Putamen (tissue), 1 donor: ENCODE measurements around the gene SERPINI1.

Source experiments
- DNase-seq: peaks from one replicate; pipeline ENCODE4 v3.0.0-alpha.2; 2016; ENCODE audit warnings: low spot score

SERPINI1 gene

DNA sequence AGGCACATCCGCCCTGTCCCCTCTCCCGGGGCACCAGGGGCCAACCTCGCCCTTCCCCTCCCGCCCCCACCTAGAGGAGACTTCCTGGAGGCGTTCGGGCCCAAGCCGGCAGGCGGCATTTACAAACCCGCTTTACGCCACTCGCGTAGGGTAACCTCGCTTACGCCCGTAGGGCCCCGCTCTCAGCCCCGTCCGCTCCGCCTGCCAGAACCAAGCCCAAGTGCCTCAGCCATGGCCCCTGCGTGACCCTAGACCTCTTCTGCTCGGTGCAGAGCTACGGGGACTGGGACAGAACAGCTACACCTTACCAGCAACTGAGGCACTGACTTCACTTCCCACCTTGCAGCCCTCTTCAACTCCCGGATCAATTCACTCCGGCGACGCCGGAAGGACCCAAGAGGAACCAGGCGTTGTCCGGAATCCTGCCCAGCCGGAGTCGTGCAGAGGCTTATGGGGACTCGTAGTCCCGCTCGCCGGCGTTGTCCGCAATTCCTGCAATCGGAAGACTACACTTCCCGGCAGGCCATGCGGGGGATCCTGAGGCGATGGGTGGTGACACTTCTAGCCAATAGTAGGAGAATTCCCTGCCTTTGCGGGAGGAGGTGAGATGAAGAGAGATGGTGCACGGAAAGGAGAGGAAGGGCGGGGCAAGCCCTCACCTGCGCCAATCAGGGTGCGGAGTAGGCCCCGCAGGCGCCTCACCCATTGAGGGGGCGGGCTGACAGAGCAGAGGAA is 856 bp upstream of the SERPINI1 start, which contains the start of gene PDCD10:
Gene PDCD10, minus strand, starts transcription at position 395 of the 735 bp plus-strand sequence. CDS start 14,735 bp downstream, outside the sequence.
- peak; percentile 99 for DNase-seq

DNA sequence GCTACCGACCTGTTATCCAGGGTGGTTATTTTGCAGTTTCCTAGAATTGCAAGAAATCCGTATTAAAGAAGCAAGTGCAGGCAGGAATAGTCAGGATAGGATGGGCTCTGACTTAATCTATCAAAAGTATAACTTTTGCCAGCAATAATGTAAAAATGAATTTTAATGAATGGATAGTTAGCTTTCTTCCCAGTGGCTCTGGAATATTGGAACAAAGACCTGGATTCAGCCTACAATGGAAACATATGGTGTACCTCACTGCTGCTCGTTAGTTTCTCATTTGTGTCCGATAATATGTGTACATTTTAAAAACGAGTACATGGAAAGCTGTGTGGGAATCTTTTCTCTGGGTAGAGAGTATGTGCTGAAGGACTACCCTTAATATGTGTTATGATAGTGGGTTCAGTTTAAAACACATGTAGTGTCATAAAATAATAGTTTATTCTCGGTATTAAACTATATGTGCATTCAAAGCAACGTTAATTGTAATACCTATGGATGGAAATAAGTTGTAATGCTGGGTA is 805 bp downstream of the SERPINI1 start:
- DNase-seq, result no peak

DNA sequence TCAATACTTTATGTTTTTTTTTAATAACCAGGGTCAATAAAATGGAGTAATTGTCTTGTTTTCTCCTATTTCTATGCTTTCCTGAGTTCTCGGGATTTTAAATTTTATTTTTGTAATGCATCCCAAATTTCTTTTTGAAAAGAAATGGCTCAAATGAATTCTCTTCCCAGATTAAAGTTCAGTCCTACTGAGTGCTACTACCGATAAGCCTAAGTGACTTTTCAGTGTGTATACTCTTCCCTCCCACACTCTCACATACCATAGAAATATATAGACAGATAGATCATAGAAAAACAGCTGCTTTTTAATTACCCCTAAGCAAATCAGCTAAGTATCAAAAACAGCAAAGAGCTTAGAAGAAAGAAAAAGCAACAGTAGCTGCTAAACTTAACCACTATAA is 1.5 kb downstream of the SERPINI1 start:
- DNase-seq, result no peak

DNA sequence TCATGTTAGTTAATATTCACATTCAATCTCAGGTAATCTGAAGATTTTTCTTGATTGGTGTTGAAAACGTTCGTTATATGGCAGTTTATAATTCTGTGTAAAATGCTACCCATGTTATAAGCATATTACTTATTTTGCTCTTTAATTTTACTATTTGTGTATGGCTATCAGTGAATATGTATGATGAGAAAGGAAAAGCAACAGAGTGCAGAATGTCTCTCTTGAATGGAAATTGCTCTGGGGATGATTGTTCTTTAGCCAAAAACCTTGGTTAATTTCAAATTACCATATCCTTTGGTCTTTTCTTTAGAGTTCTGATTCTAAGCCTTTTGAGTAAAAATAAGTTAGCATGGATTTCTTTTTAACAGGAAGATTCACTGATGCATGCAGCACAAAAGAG is 2.5 kb downstream of the SERPINI1 start:
- DNase-seq, result no peak

DNA sequence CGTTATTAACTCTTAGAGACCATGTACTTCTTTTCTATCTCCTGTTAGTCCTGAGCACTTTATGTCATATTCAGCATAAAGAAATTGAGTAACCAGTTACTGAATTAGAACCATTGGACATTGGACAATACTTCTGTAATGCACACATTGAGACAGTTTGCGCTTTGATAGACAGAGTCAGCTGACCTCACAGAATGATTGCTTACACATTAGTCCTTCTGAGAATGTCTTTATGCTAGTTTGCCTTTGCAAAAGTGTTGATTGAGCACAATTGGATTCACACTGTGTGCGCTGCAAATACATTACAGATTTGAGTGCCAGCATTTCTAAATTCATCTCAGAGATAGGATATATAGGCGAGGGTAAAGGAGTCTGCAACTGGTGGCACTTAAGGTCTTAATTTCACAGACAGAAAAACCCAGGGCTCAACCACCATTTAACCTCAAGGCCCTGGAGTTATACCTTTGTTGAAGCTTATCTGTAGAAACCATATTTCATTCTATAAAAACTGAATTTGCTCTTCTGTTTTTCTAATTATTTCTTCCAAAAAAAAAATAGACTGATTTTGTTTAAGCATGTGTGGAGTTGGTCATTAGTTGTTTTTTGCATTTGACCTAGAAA is 3.8 kb downstream of the SERPINI1 start:
- peak; percentile 65 for DNase-seq

DNA sequence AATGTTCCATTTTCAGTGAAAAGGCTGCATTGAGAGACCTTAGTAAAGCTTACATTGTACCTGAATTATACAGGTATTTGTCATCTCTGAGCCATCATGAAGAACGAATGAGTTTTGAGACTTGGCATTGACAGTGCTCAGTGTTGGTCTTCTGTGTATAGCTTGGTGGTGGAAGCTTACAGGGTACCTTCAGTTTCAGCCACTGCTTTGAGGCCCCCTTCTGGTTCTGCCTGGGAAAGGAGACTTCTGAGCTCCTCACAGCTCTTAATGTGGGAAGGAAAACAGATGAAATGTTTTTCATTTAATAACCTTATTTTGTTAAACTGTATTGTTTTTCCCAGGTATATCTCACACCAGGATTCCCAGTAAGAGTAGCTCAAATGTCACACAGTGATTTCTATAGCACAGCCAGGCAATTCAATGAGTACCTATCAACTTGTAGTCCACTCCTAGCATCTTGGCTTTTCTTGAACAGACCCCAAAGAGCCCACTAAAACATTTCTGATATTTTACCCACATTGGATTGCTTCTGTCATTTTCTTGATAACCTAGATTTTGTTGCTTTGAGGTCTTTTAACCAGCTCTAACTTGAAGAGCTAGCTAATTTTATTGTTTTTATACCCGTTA is 5.6 kb downstream of the SERPINI1 start:
- DNase-seq, result peak; percentile 73

DNA sequence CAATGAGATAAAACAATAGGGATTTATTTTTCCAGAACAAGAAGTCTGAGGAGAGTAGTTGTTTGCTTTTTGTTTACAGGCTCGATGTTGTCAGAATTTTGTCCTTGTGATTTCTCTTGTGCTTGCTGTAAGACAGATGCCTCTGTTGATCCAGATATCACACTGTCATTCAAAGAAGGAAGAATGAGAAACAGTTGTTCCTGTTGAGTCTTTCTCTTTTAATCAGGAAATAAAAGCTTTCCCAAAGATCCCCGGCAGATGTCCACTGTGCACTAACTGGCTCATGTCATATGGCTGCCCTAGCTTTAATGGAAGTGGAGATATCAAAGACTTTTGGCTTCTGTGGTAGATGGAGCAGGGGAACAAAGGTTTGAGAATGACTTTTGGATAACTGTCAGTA is 6.8 kb downstream of the SERPINI1 start:
- no peak for DNase-seq

DNA sequence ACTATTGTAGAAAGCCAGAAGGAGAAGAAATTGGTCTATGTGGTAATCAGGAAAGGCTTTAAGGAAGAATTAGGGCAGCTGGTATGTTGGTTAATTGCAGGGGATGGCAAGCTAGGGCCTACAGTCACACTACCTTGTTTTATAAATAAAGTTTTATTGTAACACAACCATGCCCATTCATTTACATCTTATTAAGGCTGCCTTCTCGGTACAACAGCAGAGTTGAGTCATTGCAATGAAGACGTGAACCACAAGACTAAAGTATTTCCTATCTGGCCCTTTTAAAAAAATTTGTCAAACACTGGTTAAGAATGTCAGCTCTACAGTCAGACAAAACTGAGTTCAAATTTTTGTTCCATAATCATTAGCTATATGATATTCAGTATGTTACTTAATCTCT is 8.3 kb downstream of the SERPINI1 start:
- DNase-seq, result no peak

DNA sequence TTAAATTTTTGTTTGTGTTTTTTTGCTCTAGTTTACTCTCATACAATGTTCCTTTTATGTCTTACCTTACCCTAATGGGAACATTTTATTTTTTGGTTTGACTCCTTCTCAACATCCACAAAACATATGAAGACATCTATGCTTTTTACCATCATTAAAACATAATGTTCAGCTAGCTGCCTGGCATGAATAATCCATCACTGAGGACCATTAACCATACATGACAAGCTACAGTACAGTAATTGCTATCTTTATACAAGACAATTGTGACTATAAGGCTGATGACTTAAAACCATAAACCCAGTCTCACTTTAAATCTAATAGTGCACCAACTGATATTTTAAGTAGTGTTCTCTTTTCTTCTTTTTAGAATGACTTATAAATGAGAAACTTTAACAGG is 13.7 kb downstream of the SERPINI1 start:
- no peak for DNase-seq

DNA sequence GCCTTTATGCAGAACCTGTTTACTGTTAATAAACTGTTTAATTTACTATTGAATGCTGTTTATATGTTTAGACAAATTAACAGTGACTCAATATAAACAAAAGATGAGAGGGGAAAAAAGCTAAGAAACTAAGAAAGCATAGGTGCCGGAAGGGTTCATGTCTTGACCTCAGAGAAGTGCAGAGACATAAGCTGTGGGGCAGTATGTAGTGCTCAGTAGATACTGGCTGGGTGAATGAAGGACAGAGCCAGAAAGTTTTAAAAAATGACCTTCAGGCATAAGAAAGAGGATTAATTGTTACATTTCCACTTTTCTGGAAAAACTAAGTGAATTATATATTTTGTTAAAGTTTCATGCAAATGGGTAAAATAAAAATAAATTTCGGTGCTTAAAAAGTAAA is 14.2 kb downstream of the SERPINI1 start:
- DNase-seq, result no peak

DNA sequence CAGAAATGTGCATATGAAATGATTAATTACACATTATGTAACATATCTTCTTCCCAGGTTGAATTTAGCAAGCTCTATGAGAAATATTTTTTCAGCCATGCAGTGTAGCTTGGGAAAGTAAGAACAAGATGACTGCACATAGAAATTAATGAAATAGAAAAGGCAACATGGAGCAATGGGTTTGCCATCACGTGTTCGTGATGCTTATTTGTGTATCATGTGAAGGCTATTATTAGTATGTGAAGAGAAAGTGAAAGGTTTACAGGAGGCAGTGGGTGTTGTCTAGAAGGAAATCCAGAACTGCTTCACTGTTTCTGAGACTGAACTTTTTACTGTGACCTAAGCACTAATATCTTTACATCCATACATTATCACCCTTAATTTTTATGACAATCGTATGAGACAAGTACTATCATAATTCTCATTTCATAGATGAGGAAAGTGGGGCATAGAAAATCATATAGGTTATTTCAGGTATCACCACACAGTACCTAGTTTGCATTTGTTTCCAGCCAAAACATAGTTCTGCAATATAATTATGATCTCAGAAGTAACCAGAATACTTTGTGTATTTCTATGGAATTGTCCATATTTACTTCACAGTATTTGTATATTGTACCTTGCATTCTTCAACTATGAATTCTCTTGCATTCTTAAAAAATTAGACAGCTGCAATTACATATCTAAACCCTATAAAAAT is 14.9 kb downstream of the SERPINI1 start:
- no peak for DNase-seq

DNA sequence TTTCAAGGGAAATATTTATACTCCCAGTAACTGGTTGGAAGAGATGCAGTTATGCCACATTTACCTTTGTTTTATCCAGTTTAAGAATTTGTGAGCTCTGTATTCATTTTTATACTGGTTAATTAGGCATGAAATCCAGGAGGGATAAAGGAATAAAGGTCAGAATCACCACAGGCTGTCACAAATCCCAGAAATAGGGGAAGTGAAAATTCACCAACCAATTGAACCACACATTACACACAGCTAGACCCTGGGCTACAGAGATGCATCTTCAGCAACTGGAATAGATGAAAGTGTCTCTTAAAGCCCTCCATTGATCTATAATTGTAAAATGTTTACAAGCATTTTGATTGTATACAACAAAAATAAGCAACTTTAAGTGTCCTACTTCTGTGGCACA is 18.5 kb downstream of the SERPINI1 start:
- DNase-seq, result no peak

DNA sequence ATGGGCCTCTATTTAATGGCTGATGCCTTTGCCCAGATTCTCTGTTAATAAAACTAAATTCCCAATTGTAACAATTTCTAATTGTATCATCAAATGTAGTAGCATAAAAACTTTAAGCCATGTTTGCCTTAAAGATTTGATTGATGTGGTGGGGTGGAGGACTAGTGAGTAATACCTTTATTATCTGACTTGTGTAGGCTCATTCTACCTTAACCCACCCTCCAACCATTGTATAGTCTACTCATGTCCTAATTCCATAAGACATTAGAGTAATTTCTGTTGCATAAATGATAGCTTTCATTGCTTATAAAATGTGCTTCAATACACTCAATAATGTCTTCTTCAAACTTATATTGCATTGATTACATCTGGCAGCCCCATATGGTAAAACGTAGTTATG is 25.8 kb downstream of the SERPINI1 start:
- no peak for DNase-seq

DNA sequence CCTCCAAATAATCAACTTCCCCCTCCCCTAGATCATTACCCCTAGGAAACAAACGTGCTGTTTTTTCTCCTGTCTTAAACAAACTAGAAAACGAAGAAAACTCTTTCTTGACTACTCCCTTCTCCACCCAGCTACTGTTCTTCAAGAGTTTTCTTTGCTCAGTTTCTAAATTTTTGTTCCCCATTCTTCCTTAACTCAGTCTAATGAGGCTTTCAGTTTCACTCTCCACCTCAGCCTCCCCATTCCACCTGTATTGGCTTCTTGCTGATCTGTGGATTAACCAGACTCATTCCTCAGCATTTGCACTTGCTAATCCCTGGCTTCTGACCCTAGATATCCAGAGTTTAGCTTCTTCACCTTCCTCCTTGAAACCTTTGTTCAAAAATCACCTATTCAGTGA is 26.8 kb downstream of the SERPINI1 start:
- no peak for DNase-seq

DNA sequence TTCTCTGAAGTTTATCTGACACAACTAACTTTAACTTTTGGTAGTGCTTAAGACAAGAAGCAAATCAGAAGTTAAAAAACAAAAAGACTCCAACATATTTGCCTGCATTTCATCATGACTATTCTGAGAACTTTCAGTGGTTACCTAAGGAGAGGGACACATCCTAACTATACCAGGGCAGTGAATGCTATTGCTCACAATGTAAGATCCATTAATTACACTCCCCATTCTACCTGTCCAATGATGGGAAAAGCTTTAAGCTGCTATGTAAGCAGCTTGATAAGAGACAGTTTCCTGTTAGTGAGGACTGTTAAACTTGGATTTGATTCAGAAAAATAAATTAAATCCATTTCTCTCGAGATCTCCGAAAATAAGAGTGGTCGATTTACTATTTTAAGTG is 37.5 kb downstream of the SERPINI1 start:
- DNase-seq, result no peak

DNA sequence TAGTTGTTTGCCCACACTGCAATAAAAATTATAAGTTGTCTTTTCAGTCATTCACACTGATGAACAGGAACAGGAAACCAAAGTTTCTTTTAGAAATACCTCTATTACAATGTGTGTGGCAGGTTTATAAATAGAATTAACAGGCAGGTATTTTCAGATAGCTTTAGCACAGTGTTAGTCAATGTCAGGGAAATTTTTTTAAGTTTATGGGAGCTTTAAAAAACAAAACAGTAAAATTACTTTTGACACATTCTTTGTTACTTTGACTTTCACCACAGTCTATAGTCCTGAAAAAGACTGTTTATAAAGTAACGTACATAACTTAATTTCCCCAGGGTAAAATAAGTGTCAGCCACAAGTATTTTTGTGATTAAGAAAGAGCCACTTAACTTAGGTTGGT is 38.1 kb downstream of the SERPINI1 start:
- DNase-seq, result no peak

DNA sequence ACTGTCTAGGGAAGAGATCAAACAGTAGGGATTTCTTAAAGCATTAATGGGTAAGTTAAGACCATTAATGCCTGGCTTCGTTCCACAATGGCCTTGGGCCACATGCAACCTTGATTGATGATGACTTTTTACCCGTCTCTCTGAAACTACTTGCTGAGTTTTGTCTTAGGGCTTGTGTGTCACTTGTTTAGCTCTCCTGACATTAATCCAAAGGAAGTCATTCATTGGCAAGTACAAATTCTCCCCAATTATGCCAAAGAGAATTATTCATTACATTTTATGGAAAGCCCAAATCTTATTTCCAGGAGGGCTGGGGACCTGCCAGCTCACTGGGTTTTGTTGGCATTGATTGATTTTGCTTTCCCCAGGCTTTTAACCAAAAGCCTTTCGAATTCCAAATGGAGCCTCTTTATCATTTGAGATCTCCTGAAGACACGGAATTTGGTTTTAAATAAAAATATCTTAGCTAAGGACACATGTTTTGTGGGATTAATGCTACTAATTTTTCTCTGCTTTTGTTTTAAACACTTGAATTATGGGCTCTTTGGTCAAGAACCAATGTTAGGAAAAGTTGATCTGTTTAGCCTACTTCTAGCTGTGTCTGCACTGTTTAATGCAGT is 40.7 kb downstream of the SERPINI1 start:
- DNase-seq, result no peak

DNA sequence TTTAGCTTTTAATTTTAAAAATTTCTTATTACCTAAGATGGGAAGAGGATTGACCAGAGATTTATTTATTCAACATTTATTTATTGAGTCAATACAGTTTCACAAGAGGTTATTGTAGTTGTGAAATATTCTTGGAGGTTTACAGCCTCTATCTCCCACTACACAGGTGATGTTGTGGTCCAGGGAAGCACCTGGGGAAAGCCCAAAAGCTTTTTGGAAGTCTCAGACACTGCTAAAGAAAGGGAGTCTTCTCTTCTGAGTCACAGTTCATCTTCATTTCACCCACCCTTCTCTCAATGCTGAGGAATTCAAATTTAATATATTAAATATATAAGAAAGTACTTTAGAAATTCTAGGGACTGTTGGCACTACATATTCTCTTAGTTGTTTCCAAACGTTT is 41.8 kb downstream of the SERPINI1 start:
- DNase-seq, result no peak

DNA sequence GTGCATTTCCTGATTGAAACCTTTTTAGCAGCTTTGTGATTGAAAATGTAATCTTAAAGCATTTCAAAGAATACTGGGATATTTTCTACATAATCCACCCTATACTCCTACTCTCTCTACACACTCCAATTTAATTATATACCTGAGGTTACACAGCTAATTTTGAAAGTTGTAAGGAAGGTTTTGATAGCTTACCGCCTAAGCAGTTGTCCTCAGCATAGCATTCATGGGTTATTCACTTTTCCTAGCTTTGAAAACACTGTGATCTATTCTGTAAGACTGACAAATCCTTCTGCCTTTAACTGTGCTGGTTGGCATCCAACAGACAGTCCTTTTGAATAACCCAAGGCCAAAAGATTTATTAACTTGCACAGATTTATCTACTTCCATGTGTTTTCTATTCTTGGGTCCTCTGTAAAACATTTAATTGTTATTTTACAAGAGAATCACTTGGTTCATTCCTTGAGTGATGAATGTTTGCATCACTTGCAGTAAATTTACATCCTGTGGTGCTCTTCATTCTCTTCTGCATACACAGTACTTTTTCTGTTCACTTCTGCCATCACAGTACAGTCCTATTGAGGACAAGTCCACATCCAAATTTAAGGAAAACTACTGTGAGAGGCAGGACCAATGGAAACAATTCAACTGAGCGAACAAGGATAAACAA is 44.8 kb downstream of the SERPINI1 start:
- peak; percentile 53 for DNase-seq

DNA sequence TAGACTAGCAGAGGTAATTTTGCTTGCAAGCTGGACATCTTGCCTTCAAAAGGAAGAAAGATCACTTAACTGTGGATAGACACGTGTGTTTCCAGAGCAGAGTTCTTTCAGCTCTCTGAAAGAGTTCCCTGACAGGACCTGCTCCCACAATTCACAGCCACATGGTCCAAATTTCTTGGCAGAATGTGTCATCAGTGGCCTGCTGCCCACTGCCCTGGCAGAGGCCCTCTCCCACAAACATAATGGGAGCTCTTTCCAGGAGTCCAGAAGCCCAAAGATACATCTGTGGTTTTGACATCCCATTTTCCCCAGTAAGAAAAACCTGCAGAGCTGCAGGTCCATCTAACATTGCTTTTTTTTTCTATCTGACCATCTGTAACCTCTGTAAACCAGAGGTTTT is 48.3 kb downstream of the SERPINI1 start:
- peak; percentile 40 for DNase-seq

DNA sequence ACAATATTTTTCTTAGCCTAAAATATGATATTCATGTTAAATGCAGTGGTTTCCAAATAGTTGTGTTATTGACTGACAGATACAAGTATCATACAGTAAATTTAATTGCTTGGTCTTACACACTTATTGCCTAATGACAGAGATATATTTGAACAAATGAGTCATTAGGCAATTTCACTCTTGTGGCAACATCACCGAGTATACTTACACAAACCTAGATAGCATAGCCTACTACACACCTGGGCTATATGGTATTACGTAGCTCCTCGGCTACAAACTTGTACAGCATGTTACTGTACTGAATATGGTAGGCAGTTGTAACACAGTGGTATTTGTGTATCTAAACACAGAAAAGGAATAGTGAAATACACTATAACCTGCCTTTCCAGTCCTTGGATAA is 50.3 kb downstream of the SERPINI1 start:
- no peak for DNase-seq

DNA sequence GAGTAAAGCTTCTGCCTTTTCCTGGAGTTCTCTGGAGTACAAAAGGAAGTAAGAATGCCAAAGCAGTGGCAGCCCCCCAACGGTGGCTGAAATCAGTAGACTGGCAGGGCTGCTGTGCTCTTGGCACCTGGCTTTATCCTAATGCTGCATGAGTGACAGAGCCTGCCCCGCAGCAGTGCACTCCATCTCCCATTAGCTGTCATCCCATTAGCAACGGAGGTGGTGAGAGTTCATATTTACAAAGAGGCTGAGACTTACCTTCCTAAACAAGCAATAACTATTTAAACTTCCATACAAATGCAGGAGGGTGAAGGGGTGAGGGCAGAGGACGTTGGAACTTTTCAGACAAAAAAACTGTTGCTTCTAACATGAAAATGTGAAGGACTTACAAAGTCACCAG is 51.9 kb downstream of the SERPINI1 start:
- no peak for DNase-seq
